K562 (cell line): ENCODE measurements around the gene TSEN54. TPM values are rescaled to one million over a fixed set of nuclear protein-coding genes. Genes with fewer than 3 reads are reported as not detected.

Source experiments
- ATAC-seq: fragments of 200-7000 bp; cut with Tn5 transposase; 3 replicates; pipeline ENCODE4 v1.9.1; 2020; ENCODE audit warnings: moderate library complexity
- BruUV-seq: library from RNA; stranded (reverse); fragments of 400-500 nt; replicated peaks from 2 replicates; lab custom pipeline; 2021; lab: Mats Ljungman, UMichigan
- CTCF ChIA-PET: fragments of 300-600 bp; formaldehyde crosslinking; extraction: SDS; loops from one replicate; lab custom pipeline; 2021; ENCODE audit warnings: low intra/inter-chr PET ratio; lab: Yijun Ruan, JAX
- POLR2A ChIA-PET: fragments of 300-600, 350-650 bp; sonication (Branson Sonifier 250); formaldehyde crosslinking; extraction: SDS; loops from one replicate; lab custom pipeline; 2021; ENCODE audit warnings: antibody characterized with exemption, inconsistent platforms; lab: Yijun Ruan, JAX
- DNase-seq, 4 experiments: peaks; one replicate each; pipeline versions ENCODE4 v3.0.0 to v3.0.0-alpha.2; 2011 to 2018; ENCODE audit warnings: low spot score in 3 of 4, mixed read lengths in 3 of 4; ENCODE audit errors: extremely low read depth in 1 of 4
- FAIRE-seq: peaks from 2 replicates; lab custom pipeline; 2011; peaks lifted over from hg19 to GRCh38; lab: Jason Lieb, UNC
- H2AFZ ChIP-seq: 2 replicates; pipeline ENCODE4 v1.6.0; 2011; ENCODE audit warnings: low read depth, low read length, control low read depth, inconsistent platforms
- H3K27ac ChIP-seq: fragments of 200-600 bp; 3 replicates; pipeline ENCODE4 v1.8.0; 2011; ENCODE audit warnings: low read depth, mild to moderate bottlenecking, control low read depth, inconsistent platforms, low read length, moderate library complexity, mixed read lengths; ENCODE audit errors: extremely low read depth
- H3K27me3 ChIP-seq, 2 experiments: fragments of 300-600 bp in 1 of 2; 2 replicates in 1 of 2; 3 replicates in 1 of 2; pipeline versions ENCODE4 v1.6.0 to v1.8.0; 2011; ENCODE audit warnings: inconsistent platforms in 2 of 2, low read length in 2 of 2, mild to moderate bottlenecking in 1 of 2, mixed read lengths in 1 of 2, moderate library complexity in 1 of 2; ENCODE audit not compliant: control insufficient read depth in 2 of 2, insufficient read depth in 2 of 2
- H3K36me3 ChIP-seq: fragments of 300-600 bp; 3 replicates; pipeline ENCODE4 v1.8.0; 2011; ENCODE audit warnings: mild to moderate bottlenecking, low read length, inconsistent platforms; ENCODE audit not compliant: control insufficient read depth, insufficient read depth
- H3K4me1 ChIP-seq, 2 experiments: fragments of 200-600 bp in 1 of 2; replicated peaks in 1 of 2; 2 replicates in 1 of 2; 3 replicates in 1 of 2; pipeline versions ENCODE4 v1.5.1 to v1.8.0; 2011; ENCODE audit warnings: inconsistent platforms in 2 of 2, low read length in 2 of 2, mild to moderate bottlenecking in 1 of 2, mixed read lengths in 1 of 2, moderate library complexity in 1 of 2; ENCODE audit not compliant: control insufficient read depth in 2 of 2, insufficient read depth in 2 of 2
- H3K4me2 ChIP-seq: 2 replicates; pipeline ENCODE4 v1.6.1; 2011; ENCODE audit warnings: low read length, control low read depth, inconsistent platforms, mixed read lengths; ENCODE audit not compliant: insufficient read depth
- H3K4me3 ChIP-seq: fragments of 200-600 bp; sonication (generic), shearing (Covaris generic); 2 replicates; pipeline ENCODE4 v1.5.1; 2016; ENCODE audit warnings: control low read depth, inconsistent platforms
- H3K79me2 ChIP-seq: fragments of 200-600 bp; 3 replicates; pipeline ENCODE4 v1.8.0; 2011; ENCODE audit warnings: low read length, inconsistent platforms; ENCODE audit not compliant: control insufficient read depth, insufficient read depth
- H3K9ac ChIP-seq, 2 experiments: 2 replicates each; pipeline versions ENCODE4 v1.6.0 to v1.6.1; 2011; ENCODE audit warnings: low read depth in 2 of 2, low read length in 2 of 2, control low read depth in 1 of 2, inconsistent platforms in 1 of 2, mild to moderate bottlenecking in 1 of 2, mixed read lengths in 1 of 2; ENCODE audit not compliant: insufficient read depth in 1 of 2
- H3K9me1 ChIP-seq: one replicate; pipeline ENCODE4 v1.6.0; 2011; ENCODE audit warnings: inconsistent platforms, mild to moderate bottlenecking, low read length, moderate library complexity; ENCODE audit not compliant: control insufficient read depth, insufficient read depth
- H3K9me3 ChIP-seq: replicated peaks from 2 replicates; pipeline ENCODE4 v1.5.1; 2011; ENCODE audit warnings: low read depth, low read length, inconsistent platforms; ENCODE audit not compliant: control insufficient read depth, insufficient read depth
- H4K20me1 ChIP-seq: replicated peaks from 2 replicates; pipeline ENCODE4 v1.6.1; 2011; ENCODE audit warnings: low read length, inconsistent platforms, mixed read lengths; ENCODE audit not compliant: control insufficient read depth, insufficient read depth
- BHLHE40 ChIP-seq: IDR thresholded peaks from 2 replicates; pipeline ENCODE4 v1.6.1; 2011; ENCODE audit warnings: low read length, improper control_type of control experiment
- BRF1 ChIP-seq: IDR thresholded peaks from 3 replicates; pipeline ENCODE4 v1.6.1; 2011; ENCODE audit warnings: borderline replicate concordance, mild to moderate bottlenecking; ENCODE audit not compliant: insufficient read length; ENCODE audit errors: extremely low read depth
- HNRNPL ChIP-seq: fragments of 200-400 bp; formaldehyde crosslinking; IDR thresholded peaks from 2 replicates; pipeline ENCODE4 v1.6.1; 2017; ENCODE audit warnings: low read depth, mild to moderate bottlenecking, low read length
- ILF3 ChIP-seq: fragments of 450-650 bp; IDR thresholded peaks from 2 replicates; pipeline ENCODE4 v1.6.1; 2018; ENCODE audit warnings: antibody characterized with exemption, mild to moderate bottlenecking, moderate library complexity, borderline replicate concordance
- KLF16 ChIP-seq: IDR thresholded peaks from 2 replicates; pipeline ENCODE4 v1.6.1; 2016; ENCODE audit warnings: antibody characterized with exemption
- MYNN ChIP-seq, 2 experiments: sonication (generic); formaldehyde crosslinking in 1 of 2; IDR thresholded peaks; 2 replicates each; pipeline versions ENCODE4 v1.5.0 to v1.6.1; 2016 to 2020; ENCODE audit warnings: antibody characterized with exemption in 1 of 2, missing genetic modification reagents in 1 of 2
- POLR3G ChIP-seq: IDR thresholded peaks from 2 replicates; pipeline ENCODE4 v1.6.1; 2011; ENCODE audit not compliant: insufficient read length, insufficient replicate concordance; ENCODE audit errors: extremely low read depth
- RCOR1 ChIP-seq, 2 experiments: IDR thresholded peaks; 2 replicates each; pipeline ENCODE4 v1.6.1; 2012; ENCODE audit warnings: low read depth in 2 of 2, low read length in 2 of 2, borderline replicate concordance in 1 of 2, improper control_type of control experiment in 1 of 2
- RERE ChIP-seq: sonication (generic); formaldehyde crosslinking; IDR thresholded peaks from 2 replicates; pipeline ENCODE4 v1.8.0; 2023; ENCODE audit warnings: missing genetic modification reagents, mild to moderate bottlenecking, borderline replicate concordance
- ZNF121 ChIP-seq: sonication (generic); formaldehyde crosslinking; conservative IDR thresholded peaks from 2 replicates; pipeline ENCODE4 v1.8.0; 2022; ENCODE audit warnings: missing genetic modification reagents
- ZNF431 ChIP-seq: sonication (generic); formaldehyde crosslinking; IDR thresholded peaks from 2 replicates; pipeline ENCODE4 v1.8.0; 2022; ENCODE audit warnings: mild to moderate bottlenecking, missing genetic modification reagents
- ZNF830 ChIP-seq: fragments of 250-450 bp; sonication (Bioruptor Pico); IDR thresholded peaks from 2 replicates; pipeline ENCODE4 v1.5.0; 2021; ENCODE audit warnings: mild to moderate bottlenecking
- WGBS: fragments of 100-300 bp; shearing (Covaris generic); methylation state at CpG from one replicate; pipeline ENCODE4 v1.1.6; 2016; ENCODE audit warnings: low coverage, mixed read lengths; ENCODE audit not compliant: insufficient coverage; ENCODE audit errors: missing lambda C conversion rate; 5-methylcytosine and 5-hydroxymethylcytosine counted together
- in situ Hi-C: fragments of 300-500 bp; cut with MboI; formaldehyde crosslinking; loops from 4 replicates; pipeline ENCODE4 v1.15.0; 2018; ENCODE audit warnings: inconsistent platforms, mixed read lengths
- intact Hi-C: fragments of 100-400 bp; cut with micrococcal nuclease; formaldehyde crosslinking; loops from 2 replicates; pipeline ENCODE4 v1.14.2; 2022
- polyA plus RNA-seq, 8 experiments: library from polyadenylated mRNA; depleted of rRNA in 4 of 8; stranded (reverse) in 5 of 8; unstranded in 3 of 8; fragments of >200 nt; fragmentation: Nextera tagmentation in 2 of 8; fragmentation: Illumina TruSeq in 1 of 8; extraction: Ambion mirVana in 2 of 8; extraction: Trizol in 1 of 8; gene quantifications; 2 replicates each; pipeline versions ENCODE4 v1.2.1 to v1.2.3, GENCODE V29; 2011 to 2014; ENCODE audit warnings: inconsistent platforms in 1 of 8, missing spikeins in 1 of 8
- total RNA-seq, 7 experiments: library from RNA; depleted of rRNA in 6 of 7; stranded (reverse); fragments of >200 nt in 6 of 7; fragmentation: Illumina TruSeq in 2 of 7; extraction: Trizol in 2 of 7; gene quantifications; 2 replicates each; pipeline versions ENCODE4 v1.2.1 to v1.2.3, GENCODE V29; 2011 to 2021; ENCODE audit warnings: low replicate concordance in 1 of 7
- TF ChIP-seq, protein P1 (sequence below): fragments of 450-650 bp; IDR thresholded peaks from 2 replicates; pipeline ENCODE4 v1.6.1; 2018; ENCODE audit warnings: mild to moderate bottlenecking, low read depth; ENCODE audit not compliant: partially characterized antibody

Gene TSEN54
- total and polyA plus RNA-seq, 9 of the 15 experiments (the other 6 are each of a cell fraction or from before 2014, with no cell fraction given), result 5.9 to 64.3 (median 48.9) TPM

- 0 out of 2 replicates have a peak, but pooled peaks have one; percentile 9 for TF ChIP-seq HNRNPL
- TF ChIP-seq, protein P1, sequence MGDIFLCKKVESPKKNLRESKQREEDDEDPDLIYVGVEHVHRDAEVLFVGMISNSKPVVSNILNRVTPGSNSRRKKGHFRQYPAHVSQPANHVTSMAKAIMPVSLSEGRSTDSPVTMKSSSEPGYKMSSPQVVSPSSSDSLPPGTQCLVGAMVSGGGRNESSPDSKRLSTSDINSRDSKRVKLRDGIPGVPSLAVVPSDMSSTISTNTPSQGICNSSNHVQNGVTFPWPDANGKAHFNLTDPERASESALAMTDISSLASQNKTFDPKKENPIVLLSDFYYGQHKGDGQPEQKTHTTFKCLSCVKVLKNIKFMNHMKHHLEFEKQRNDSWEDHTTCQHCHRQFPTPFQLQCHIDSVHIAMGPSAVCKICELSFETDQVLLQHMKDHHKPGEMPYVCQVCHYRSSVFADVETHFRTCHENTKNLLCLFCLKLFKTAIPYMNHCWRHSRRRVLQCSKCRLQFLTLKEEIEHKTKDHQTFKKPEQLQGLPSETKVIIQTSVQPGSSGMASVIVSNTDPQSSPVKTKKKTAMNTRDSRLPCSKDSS, result no peak
- TF ChIP-seq BRF1, result no peak
Measured at GRCh38 chr17:75504347-75505151, 11.8 kb upstream of the TSEN54 start (continued).

GRCh38 chr17:75505152-75505409 is 11.2 kb upstream of the TSEN54 start:
- BruUV-seq, result no TSS peak
- intact Hi-C loops (no loop called here), in situ Hi-C loops (no loop called here)
- Histone ChIP-seq H3K9me1 (no peaks in the 10 kb centered on the region), H3K4me2 (no peak overlapping the region), H3K27me3 (no peaks in the 10 kb centered on the region), H3K36me3 (peaks cover 11% of the 10 kb centered on the region; the same call in 1 of the 3 replicates), H3K79me2 (no peaks in the 10 kb centered on the region), H4K20me1 (0 out of 2 replicates have a peak, but pooled peaks cover 7% of the 10 kb centered on the region), H2AFZ (no peak overlapping the region), H3K4me3 (no peak overlapping the region), H3K4me1 (peaks cover 0 to 75% of the 10 kb centered on the region in 2 experiments; a peak in 2 of 5 replicates), H3K9me3 (no peaks in the 10 kb centered on the region), H3K9ac (no peak overlapping the region), H3K27ac (no peak overlapping the region)
- POLR2A ChIA-PET, result interaction anchor here (0.9 kb wide), 1 partner anchor 81 kb away, joined by 3 read pairs; no protein-coding TSS in a partner anchor
- no peak for TF ChIP-seq RCOR1 (IDR thresholded peaks at IDR 0.05; ENCODE audit: borderline replicate concordance in 1 of 2, low read depth in 2 of 2, low read length in 2 of 2)
- TF ChIP-seq ZNF830 (CRISPR knock-in tag), result no peak
- TF ChIP-seq ZNF121 (CRISPR knock-in tag), result no peak
- no peak for TF ChIP-seq ILF3
- TF ChIP-seq MYNN (IDR thresholded peaks at IDR 0.05), result no peak
- no peak for TF ChIP-seq MYNN (CRISPR knock-in tag; IDR thresholded peaks at IDR 0.05)
- no peak for TF ChIP-seq POLR3G
- no peak for TF ChIP-seq BHLHE40
- TF ChIP-seq RERE (CRISPR knock-in tag), result no peak
- TF ChIP-seq ZNF431 (CRISPR knock-in tag), result no peak
- TF ChIP-seq KLF16, result no peak
- WGBS, result 87% methylated on average over 4 of the region's 4 CpGs
- DNase-seq (no peak), ATAC-seq (no peak), FAIRE-seq (no peak)
- CTCF ChIA-PET, result no interaction called here
